Stimulated activated naive CD8-positive, alpha-beta T cell treated with anti-CD3 and anti-CD28 coated beads, Interleukin-15, amount 100 ng/mL, for 72 hours (primary cell): Measurements from ENCODE around the gene PARP1.

Experiments used
- ATAC-seq: fragments of 150-1000 bp; cut with Tn5 transposase; 2 replicates; pipeline ENCODE4 v1.10.0; 2021; ENCODE audit warnings: mild to moderate bottlenecking, moderate library complexity
- DNase-seq, 2 donors: peaks; one replicate each; pipeline ENCODE4 v3.0.0; 2021 to 2022
- H3K27ac Mint-ChIP-seq, 2 donors: one replicate each; pipeline ENCODE4 v1.8.0; 2022; ENCODE audit warnings: mild to moderate bottlenecking in 2 of 2, mixed read lengths in 2 of 2, moderate library complexity in 2 of 2
- H3K27me3 Mint-ChIP-seq: one replicate; pipeline ENCODE4 v1.8.0; 2022; ENCODE audit warnings: mixed read lengths
- H3K4me1 Mint-ChIP-seq: one replicate; pipeline ENCODE4 v1.8.0; 2022; ENCODE audit warnings: mild to moderate bottlenecking, mixed read lengths
- H3K4me3 Mint-ChIP-seq, 2 donors: one replicate each; pipeline ENCODE4 v1.8.0; 2022; ENCODE audit warnings: mild to moderate bottlenecking in 2 of 2, mixed read lengths in 2 of 2, moderate library complexity in 1 of 2
- H3K9me3 Mint-ChIP-seq, 2 donors: one replicate each; pipeline ENCODE4 v1.8.0; 2022; ENCODE audit warnings: mixed read lengths in 2 of 2

Gene PARP1

GRCh38 chr1:226407497-226408284 lies at the start of gene PARP1:
Gene PARP1, minus strand, starts transcription at chr1:226408093. Its CDS starts 164 bp downstream, at chr1:226407929.
- peak within 1 kb of the TSS; percentile 96 to 99 for H3K27ac Mint-ChIP-seq
- peaks cover 47% of the 10 kb centered on the region for H3K4me1 Mint-ChIP-seq
- peak within 1 kb of the TSS; percentile 95 to 97 for H3K4me3 Mint-ChIP-seq
- no peaks in the 10 kb centered on the region for H3K27me3 Mint-ChIP-seq
- DNase-seq (peak; percentile 91 to 95), ATAC-seq (peak; percentile 91)
- H3K9me3 Mint-ChIP-seq, result peaks cover 0 to 6% of the 10 kb centered on the region in 2 donors

GRCh38 chr1:226457307-226457712 lies 49.4 kb upstream of the PARP1 start:
- peak overlapping the region; percentile 33 to 83 for H3K4me3 Mint-ChIP-seq
- peak overlapping the region in 1 of 2 donors; percentile 35 for H3K27ac Mint-ChIP-seq
- H3K4me1 Mint-ChIP-seq, result peaks cover 25% of the 10 kb centered on the region
- ATAC-seq, result peak; percentile 92
- H3K9me3 Mint-ChIP-seq, result no peaks in the 10 kb centered on the region
- DNase-seq, result peak; percentile 54 to 57
- no peaks in the 10 kb centered on the region for H3K27me3 Mint-ChIP-seq

- no peak overlapping the region for H3K4me3 Mint-ChIP-seq
- H3K27me3 Mint-ChIP-seq, result no peaks in the 10 kb centered on the region
- H3K27ac Mint-ChIP-seq, result no peak overlapping the region
- ATAC-seq, result no peak
- no peaks in the 10 kb centered on the region for H3K9me3 Mint-ChIP-seq
- H3K4me1 Mint-ChIP-seq, result peaks cover 25% of the 10 kb centered on the region
- DNase-seq, result no peak
Measured at GRCh38 chr1:226455843-226456242, 48.0 kb upstream of the PARP1 start.

GRCh38 chr1:226454349-226454748 lies 46.5 kb upstream of the PARP1 start:
- H3K9me3 Mint-ChIP-seq, result no peaks in the 10 kb centered on the region
- H3K27me3 Mint-ChIP-seq, result no peaks in the 10 kb centered on the region

GRCh38 chr1:226453015-226453704 lies 45.3 kb upstream of the PARP1 start:
- H3K4me3 Mint-ChIP-seq, result no peak overlapping the region
- no peaks in the 10 kb centered on the region for H3K27me3 Mint-ChIP-seq
- peaks cover 25% of the 10 kb centered on the region for H3K4me1 Mint-ChIP-seq
- no peaks in the 10 kb centered on the region for H3K9me3 Mint-ChIP-seq
- DNase-seq (no peak), ATAC-seq (no peak)
- peak overlapping the region in 1 of 2 donors; percentile 69 for H3K27ac Mint-ChIP-seq

More at GRCh38 chr1:226454349-226454748, 46.5 kb upstream of the PARP1 start:
- DNase-seq, result no peak
- Mint-ChIP-seq H3K4me1 (peaks cover 25% of the 10 kb centered on the region), H3K27ac (no peak overlapping the region), H3K4me3 (no peak overlapping the region)
- no peak for ATAC-seq

GRCh38 chr1:226450688-226451087 lies 42.8 kb upstream of the PARP1 start:
- H3K27ac Mint-ChIP-seq, result no peak overlapping the region
- DNase-seq (no peak), ATAC-seq (no peak)
- no peaks in the 10 kb centered on the region for H3K27me3 Mint-ChIP-seq
- H3K4me1 Mint-ChIP-seq, result peaks cover 21% of the 10 kb centered on the region
- no peaks in the 10 kb centered on the region for H3K9me3 Mint-ChIP-seq
- no peak overlapping the region for H3K4me3 Mint-ChIP-seq

GRCh38 chr1:226449823-226450222 lies 41.9 kb upstream of the PARP1 start:
- ATAC-seq (no peak), DNase-seq (no peak)
- Mint-ChIP-seq H3K4me3 (no peak overlapping the region), H3K27ac (no peak overlapping the region), H3K27me3 (no peaks in the 10 kb centered on the region), H3K4me1 (peaks cover 30% of the 10 kb centered on the region), H3K9me3 (no peaks in the 10 kb centered on the region)

GRCh38 chr1:226447932-226448665 lies 40.2 kb upstream of the PARP1 start:
- Mint-ChIP-seq H3K4me1 (peaks cover 34% of the 10 kb centered on the region), H3K27ac (no peak overlapping the region), H3K4me3 (no peak overlapping the region), H3K9me3 (no peaks in the 10 kb centered on the region), H3K27me3 (peaks cover 7% of the 10 kb centered on the region)
- DNase-seq, result no peak
- ATAC-seq, result no peak

- DNase-seq (no peak), ATAC-seq (no peak)
- H3K9me3 Mint-ChIP-seq, result no peaks in the 10 kb centered on the region
- peaks cover 7% of the 10 kb centered on the region for H3K27me3 Mint-ChIP-seq
- no peak overlapping the region for H3K4me3 Mint-ChIP-seq
- peaks cover 34% of the 10 kb centered on the region for H3K4me1 Mint-ChIP-seq
- H3K27ac Mint-ChIP-seq, result no peak overlapping the region
Measured at GRCh38 chr1:226446094-226446493, 38.2 kb upstream of the PARP1 start.

GRCh38 chr1:226444901-226445300 lies 37.0 kb upstream of the PARP1 start:
- peak; percentile 100 for ATAC-seq
- H3K4me1 Mint-ChIP-seq, result peaks cover 34% of the 10 kb centered on the region
- H3K4me3 Mint-ChIP-seq, result peak overlapping the region; percentile 37 to 39
- DNase-seq, result peak; percentile 75 to 84
- peak overlapping the region in 1 of 2 donors; percentile 27 for H3K27ac Mint-ChIP-seq
- H3K27me3 Mint-ChIP-seq, result peaks cover 7% of the 10 kb centered on the region
- H3K9me3 Mint-ChIP-seq, result no peaks in the 10 kb centered on the region

- no peak for DNase-seq
- Mint-ChIP-seq H3K27me3 (peaks cover 7% of the 10 kb centered on the region), H3K27ac (no peak overlapping the region), H3K4me1 (peaks cover 34% of the 10 kb centered on the region), H3K9me3 (no peaks in the 10 kb centered on the region), H3K4me3 (no peak overlapping the region)
- ATAC-seq, result no peak
Measured at GRCh38 chr1:226443439-226443838, 35.5 kb upstream of the PARP1 start.

- ATAC-seq (no peak), DNase-seq (no peak)
- Mint-ChIP-seq H3K4me1 (peaks cover 34% of the 10 kb centered on the region), H3K27ac (no peak overlapping the region), H3K4me3 (no peak overlapping the region), H3K9me3 (no peaks in the 10 kb centered on the region), H3K27me3 (peaks cover 7% of the 10 kb centered on the region)
Measured at GRCh38 chr1:226443033-226443432, 35.1 kb upstream of the PARP1 start.

GRCh38 chr1:226441629-226442028 lies 33.7 kb upstream of the PARP1 start:
- ATAC-seq (no peak), DNase-seq (no peak)
- H3K4me3 Mint-ChIP-seq, result no peak overlapping the region
- no peak overlapping the region for H3K27ac Mint-ChIP-seq
- no peaks in the 10 kb centered on the region for H3K9me3 Mint-ChIP-seq
- peaks cover 7% of the 10 kb centered on the region for H3K27me3 Mint-ChIP-seq
- peaks cover 33% of the 10 kb centered on the region for H3K4me1 Mint-ChIP-seq

GRCh38 chr1:226440512-226440911 lies 32.6 kb upstream of the PARP1 start:
- Mint-ChIP-seq H3K4me1 (peaks cover 22% of the 10 kb centered on the region), H3K27ac (no peak overlapping the region), H3K27me3 (peaks cover 7% of the 10 kb centered on the region), H3K9me3 (no peaks in the 10 kb centered on the region), H3K4me3 (no peak overlapping the region)
- no peak for ATAC-seq
- DNase-seq, result no peak

- Mint-ChIP-seq H3K27ac (no peak overlapping the region), H3K27me3 (no peaks in the 10 kb centered on the region), H3K4me1 (no peaks in the 10 kb centered on the region), H3K4me3 (no peak overlapping the region), H3K9me3 (no peaks in the 10 kb centered on the region)
- DNase-seq (no peak), ATAC-seq (no peak)
Measured at GRCh38 chr1:226438007-226438406, 30.1 kb upstream of the PARP1 start.
